Tibial artery (tissue), 4 donors: ENCODE data around the gene OR1E2.
"Not testable (repeated sequence)": the region's sequence is repeated elsewhere in the genome, so short reads cannot be mapped to it uniquely, and the experiment has no call there.

Experiments used
- DNase-seq, 2 donors: peaks; one replicate each; pipeline ENCODE4 v3.0.0-alpha.2; 2019
- H3K27ac ChIP-seq, 2 donors: fragments of 200-600 bp; sonication (generic) in 1 of 2; 1 replicate in 1 of 2; 2 replicates in 1 of 2; pipeline ENCODE4 v1.5.1; 2018 to 2019; ENCODE audit warnings: mild to moderate bottlenecking in 1 of 2
- H3K27me3 ChIP-seq, 2 donors: fragments of 200-600 bp; sonication (generic) in 1 of 2; one replicate each; pipeline versions ENCODE4 v1.5.1 to v1.6.0; 2016 to 2019
- H3K36me3 ChIP-seq, 3 donors: fragments of 200-600 bp; sonication (generic) in 2 of 3; one replicate each; pipeline ENCODE4 v1.5.1; 2016 to 2019; ENCODE audit warnings: mild to moderate bottlenecking in 2 of 3
- H3K4me1 ChIP-seq, 4 donors: fragments of 200-600 bp; sonication (generic) in 2 of 4; 1 replicate in 3 of 4; 2 replicates in 1 of 4; pipeline ENCODE4 v1.5.1; 2016 to 2019
- H3K4me3 ChIP-seq, 2 donors: fragments of 200-600 bp; sonication (generic) in 1 of 2; 1 replicate in 1 of 2; 2 replicates in 1 of 2; pipeline ENCODE4 v1.5.1; 2018 to 2019; ENCODE audit warnings: mild to moderate bottlenecking in 2 of 2
- H3K9me3 ChIP-seq, 3 donors: fragments of 200-600 bp; sonication (generic) in 1 of 3; one replicate each; pipeline ENCODE4 v1.5.1; 2016 to 2019
- CTCF ChIP-seq, 2 experiments: fragments of 200-600 bp in 1 of 2; fragments of 450-650 bp in 1 of 2; IDR thresholded peaks; one replicate each; pipeline ENCODE4 v1.5.1; 2017 to 2019; ENCODE audit warnings: antibody characterized with exemption in 2 of 2, mild to moderate bottlenecking in 1 of 2, moderate library complexity in 1 of 2
- intact Hi-C: fragments of 100-400 bp; cut with DNase I; formaldehyde crosslinking; loops from one replicate; pipeline ENCODE4 v1.15.0; 2023; ENCODE audit warnings: low total_unique reads

OR1E2 gene

GRCh38 chr17:3474212-3474611 lies 40.6 kb upstream of the OR1E2 start:
- Histone ChIP-seq H3K9me3 (no peaks in the 10 kb centered on the region), H3K36me3 (no peaks in the 10 kb centered on the region), H3K4me1 (peaks cover 0 to 7% (median 0%) of the 10 kb centered on the region in 4 donors), H3K27me3 (no peaks in the 10 kb centered on the region), H3K4me3 (no peak overlapping the region), H3K27ac (no peak overlapping the region)
- intact Hi-C loops = no loop called here
- no peak for DNase-seq
- no peak for TF ChIP-seq CTCF (IDR thresholded peaks at IDR 0.05)

- Histone ChIP-seq H3K27me3 (no peaks in the 10 kb centered on the region), H3K27ac (no peak overlapping the region)
- intact Hi-C loops = no loop called here
Observed at GRCh38 chr17:3472137-3472536, 38.5 kb upstream of the OR1E2 start.

GRCh38 chr17:3471599-3471998 lies 38.0 kb upstream of the OR1E2 start, which contains the start of gene SPATA22:
Gene SPATA22 (minus strand): TSS chr17:3471819. CDS start chr17:3469325, 2,494 bp downstream.
- no peaks in the 10 kb centered on the region for H3K36me3 ChIP-seq
- H3K4me1 ChIP-seq = peaks cover 0 to 7% (median 0%) of the 10 kb centered on the region in 4 donors
- H3K27ac ChIP-seq = no peak within 1 kb of the TSS
- intact Hi-C loops = no loop called here
- H3K27me3 ChIP-seq = no peaks in the 10 kb centered on the region
- no peak for TF ChIP-seq CTCF (IDR thresholded peaks at IDR 0.05)
- H3K9me3 ChIP-seq = no peaks in the 10 kb centered on the region
- no peak for DNase-seq
- H3K4me3 ChIP-seq = no peak within 1 kb of the TSS

More at GRCh38 chr17:3472137-3472536, 38.5 kb upstream of the OR1E2 start:
- Histone ChIP-seq H3K4me3 (no peak overlapping the region), H3K9me3 (no peaks in the 10 kb centered on the region), H3K36me3 (no peaks in the 10 kb centered on the region), H3K4me1 (peaks cover 0 to 7% (median 0%) of the 10 kb centered on the region in 4 donors)
- DNase-seq = no peak
- no peak for TF ChIP-seq CTCF (IDR thresholded peaks at IDR 0.05)

GRCh38 chr17:3469529-3469928 lies 35.9 kb upstream of the OR1E2 start:
- no peak overlapping the region for H3K27ac ChIP-seq
- no peaks in the 10 kb centered on the region for H3K9me3 ChIP-seq
- no peaks in the 10 kb centered on the region for H3K27me3 ChIP-seq
- no peak overlapping the region for H3K4me3 ChIP-seq
- TF ChIP-seq CTCF (IDR thresholded peaks at IDR 0.05) = no peak
- no peak for DNase-seq
- no peaks in the 10 kb centered on the region for H3K36me3 ChIP-seq
- intact Hi-C loops = no loop called here
- no peaks in the 10 kb centered on the region for H3K4me1 ChIP-seq

GRCh38 chr17:3466355-3466754 lies 32.7 kb upstream of the OR1E2 start:
- H3K4me3 ChIP-seq, H3K27ac ChIP-seq: not testable (repeated sequence)

GRCh38 chr17:3448059-3448665 lies 14.5 kb upstream of the OR1E2 start:
- H3K4me1 ChIP-seq = no peaks in the 10 kb centered on the region
- intact Hi-C loops = no loop called here
- H3K36me3 ChIP-seq = no peaks in the 10 kb centered on the region
- H3K4me3 ChIP-seq = no peak overlapping the region
- H3K27me3 ChIP-seq = no peaks in the 10 kb centered on the region
- TF ChIP-seq CTCF (IDR thresholded peaks at IDR 0.05) = no peak
- no peak overlapping the region for H3K27ac ChIP-seq
- no peaks in the 10 kb centered on the region for H3K9me3 ChIP-seq
- no peak for DNase-seq

More at GRCh38 chr17:3466355-3466754, 32.7 kb upstream of the OR1E2 start:
- H3K4me1 ChIP-seq, intact Hi-C loops, H3K36me3 ChIP-seq, H3K27me3 ChIP-seq, DNase-seq, H3K9me3 ChIP-seq: not testable (repeated sequence)
